B cell (primary cell): ENCODE measurements around the gene GATA6. TPM values are rescaled to one million over a fixed set of nuclear protein-coding genes. Genes with fewer than 3 reads are reported as not detected.
"Not testable (repeated sequence)": the region's sequence is repeated elsewhere in the genome, so short reads cannot be mapped to it uniquely, and the experiment has no call there.

Experiments
- ATAC-seq: fragments of 200-7000 bp; cut with Tn5 transposase; one replicate; pipeline ENCODE4 v1.10.0; 2021; ENCODE audit warnings: low read depth, mild to moderate bottlenecking, moderate number of reproducible peaks, moderate library complexity
- CTCF ChIA-PET: fragments of 350-600 bp; sonication (Branson Sonifier 250); formaldehyde crosslinking; loops from one replicate; lab custom pipeline; 2021; ENCODE audit warnings: antibody characterized with exemption, inconsistent platforms; lab: Charles Lee
- POLR2A ChIA-PET: fragments of 350-600 bp; sonication (Branson Sonifier 250); formaldehyde crosslinking; loops from one replicate; lab custom pipeline; 2021; ENCODE audit warnings: antibody characterized with exemption; lab: Charles Lee
- DNase-seq: peaks from one replicate; pipeline ENCODE4 v3.0.0; 2013
- H2AFZ ChIP-seq: 2 replicates; pipeline ENCODE4 v1.6.1; 2012; ENCODE audit warnings: mild to moderate bottlenecking, low read depth, low read length; ENCODE audit not compliant: insufficient read depth, poor library complexity, severe bottlenecking
- H3K27ac ChIP-seq, 2 donors: 1 replicate in 1 of 2; 2 replicates in 1 of 2; pipeline ENCODE4 v1.5.1; 2012 to 2013; ENCODE audit warnings: low read length in 2 of 2, mild to moderate bottlenecking in 2 of 2, moderate library complexity in 1 of 2
- H3K27me3 ChIP-seq, 4 experiments: fragments of 200-600 bp in 1 of 4; sonication (generic) in 1 of 4; replicated peaks in 1 of 4; 1 replicate in 2 of 4; 2 replicates in 2 of 4; pipeline versions ENCODE4 v1.6.1 to v1.7.0; 2013 to 2016; ENCODE audit warnings: low read length in 3 of 4, mild to moderate bottlenecking in 2 of 4, mixed read lengths in 1 of 4, moderate library complexity in 1 of 4; ENCODE audit not compliant: insufficient read depth in 4 of 4, control insufficient read depth in 3 of 4; ENCODE audit errors: control extremely low read depth in 1 of 4
- H3K36me3 ChIP-seq, 2 experiments: replicated peaks in 1 of 2; 1 replicate in 1 of 2; 2 replicates in 1 of 2; pipeline versions ENCODE4 v1.6.1 to v1.7.1; 2013; ENCODE audit warnings: low read length in 1 of 2; ENCODE audit not compliant: insufficient read depth in 2 of 2, control insufficient read depth in 1 of 2; ENCODE audit errors: control extremely low read depth in 1 of 2, extremely low read depth in 1 of 2
- H3K4me1 ChIP-seq, 2 donors: fragments of 200-600 bp in 1 of 2; sonication (generic) in 1 of 2; 1 replicate in 1 of 2; 2 replicates in 1 of 2; pipeline versions ENCODE4 v1.5.1 to v1.6.1; 2013 to 2017; ENCODE audit warnings: low read length in 2 of 2; ENCODE audit not compliant: control insufficient read depth in 2 of 2, insufficient read depth in 2 of 2
- H3K4me2 ChIP-seq: replicated peaks from 2 replicates; pipeline ENCODE3; 2012; ENCODE audit warnings: mild to moderate bottlenecking, low read depth, low read length; ENCODE audit not compliant: poor library complexity, severe bottlenecking
- H3K4me3 ChIP-seq, 5 experiments: fragments of 200-600 bp in 1 of 5; sonication (generic) in 1 of 5; 1 replicate in 3 of 5; 2 replicates in 2 of 5; pipeline versions ENCODE4 v1.5.1 to v1.7.0; 2011 to 2016; ENCODE audit warnings: low read length in 4 of 5, mild to moderate bottlenecking in 4 of 5, low read depth in 2 of 5, control low read depth in 1 of 5, moderate library complexity in 1 of 5; ENCODE audit not compliant: insufficient read depth in 1 of 5; ENCODE audit errors: control extremely low read depth in 1 of 5, extremely low read depth in 1 of 5
- H3K79me2 ChIP-seq: fragments of 200-600 bp; sonication (generic); one replicate; pipeline ENCODE4 v1.6.0; 2016; ENCODE audit warnings: low read length; ENCODE audit not compliant: control insufficient read depth, insufficient read depth
- H3K9ac ChIP-seq: fragments of 200-600 bp; sonication (generic); 2 replicates; pipeline ENCODE4 v1.6.1; 2017; ENCODE audit warnings: mild to moderate bottlenecking, low read length, moderate library complexity
- H3K9me3 ChIP-seq, 3 donors: one replicate each; pipeline versions ENCODE4 v1.6.1 to v1.7.1; 2013; ENCODE audit warnings: low read length in 2 of 3; ENCODE audit not compliant: control insufficient read depth in 2 of 3, insufficient read depth in 1 of 3; ENCODE audit errors: control extremely low read depth in 1 of 3
- H4K20me1 ChIP-seq: 2 replicates; pipeline ENCODE4 v1.6.0; 2012; ENCODE audit warnings: mild to moderate bottlenecking, low read length; ENCODE audit not compliant: insufficient read depth, control insufficient read depth, poor library complexity, severe bottlenecking
- H3K27ac Mint-ChIP-seq: one replicate; pipeline ENCODE4 v1.8.0; 2021; ENCODE audit warnings: mixed read lengths
- H3K27me3 Mint-ChIP-seq: one replicate; pipeline ENCODE4 v1.8.0; 2021; ENCODE audit warnings: mixed read lengths
- H3K4me1 Mint-ChIP-seq: one replicate; pipeline ENCODE4 v1.8.0; 2021; ENCODE audit warnings: mixed read lengths
- H3K4me3 Mint-ChIP-seq: one replicate; pipeline ENCODE4 v1.8.0; 2021; ENCODE audit warnings: mixed read lengths
- H3K9me3 Mint-ChIP-seq: one replicate; pipeline ENCODE4 v1.8.0; 2022; ENCODE audit warnings: mixed read lengths; ENCODE audit not compliant: insufficient read depth
- CTCF ChIP-seq: fragments of 200-600 bp; IDR thresholded peaks from one replicate; pipeline ENCODE4 v1.8.0; 2022; ENCODE audit warnings: antibody characterized with exemption, mild to moderate bottlenecking
- EZH2 ChIP-seq: IDR thresholded peaks from 2 replicates; pipeline ENCODE4 v1.6.1; 2012; ENCODE audit warnings: borderline replicate concordance, low read depth, mild to moderate bottlenecking, moderate library complexity, low read length; ENCODE audit not compliant: insufficient read depth, poor library complexity, severe bottlenecking
- WGBS: methylation state at CpG from one replicate; pipeline ENCODE4 v1.1.5; 2013; ENCODE audit warnings: missing lambda C conversion rate; ENCODE audit not compliant: insufficient coverage; 5-methylcytosine and 5-hydroxymethylcytosine counted together
- intact Hi-C: fragments of 100-400 bp; cut with micrococcal nuclease; formaldehyde crosslinking; loops from one replicate; pipeline ENCODE4 v1.10.0; 2022
- polyA plus RNA-seq: library from polyadenylated mRNA; depleted of rRNA; stranded (reverse); fragments of >200 nt; gene quantifications from 2 replicates; pipeline ENCODE4 v1.2.3, GENCODE V29; 2012
- total RNA-seq, 2 donors: library from RNA; stranded (reverse); fragments of 120-200 nt in 1 of 2; gene quantifications; 1 replicate in 1 of 2; 2 replicates in 1 of 2; pipeline versions ENCODE4 v1.2.3 to v1.2.4, GENCODE V29; 2013 to 2022

GATA6 gene
- total and polyA plus RNA-seq, 2 donors (not counting 1 experiment from before 2014, with no cell fraction given): not detected

- ATAC-seq: no peak
- peaks cover 18% of the 10 kb centered on the region for H3K27me3 Mint-ChIP-seq
- no peak for TF ChIP-seq CTCF
- TF ChIP-seq EZH2: no peak
Observed at GRCh38 chr18:22182884-22183697, 13.7 kb downstream of the GATA6 start.

GRCh38 chr18:22183698-22184170 is 14.3 kb downstream of the GATA6 start:
- H4K20me1 ChIP-seq: no peaks in the 10 kb centered on the region
- Mint-ChIP-seq H3K27ac (no peak overlapping the region), H3K27me3 (peaks cover 15% of the 10 kb centered on the region), H3K4me3 (no peak overlapping the region), H3K4me1 (no peaks in the 10 kb centered on the region), H3K9me3 (no peaks in the 10 kb centered on the region)
- no peaks in the 10 kb centered on the region for H3K79me2 ChIP-seq
- no peak overlapping the region for H2AFZ ChIP-seq
- no peak overlapping the region for H3K4me2 ChIP-seq
- DNase-seq: no peak
- ATAC-seq: no peak
- H3K4me1 ChIP-seq: no peaks in the 10 kb centered on the region
- peaks cover 0 to 4% (median 2%) of the 10 kb centered on the region in 4 experiments for H3K27me3 ChIP-seq
- H3K9me3 ChIP-seq: no peaks in the 10 kb centered on the region
- H3K4me3 ChIP-seq: no peak overlapping the region
- TF ChIP-seq EZH2: no peak
- TF ChIP-seq CTCF: no peak
- no CpG with 5 or more reads among the region's 3 CpGs for WGBS
- ChIA-PET POLR2A (no interaction called here), CTCF (no interaction called here)
- H3K27ac ChIP-seq: no peak overlapping the region
- no peaks in the 10 kb centered on the region for H3K36me3 ChIP-seq
- intact Hi-C loops: no loop called here
- H3K9ac ChIP-seq: no peak overlapping the region

More at GRCh38 chr18:22182884-22183697, 13.7 kb downstream of the GATA6 start:
- Histone ChIP-seq H4K20me1 (no peaks in the 10 kb centered on the region), H3K27ac (no peak overlapping the region), H3K9me3 (no peaks in the 10 kb centered on the region), H3K4me1 (no peaks in the 10 kb centered on the region), H3K4me2 (no peak overlapping the region), H3K4me3 (no peak overlapping the region), H3K36me3 (no peaks in the 10 kb centered on the region), H2AFZ (no peak overlapping the region), H3K27me3 (peaks cover 0 to 4% (median 2%) of the 10 kb centered on the region in 4 experiments), H3K79me2 (no peaks in the 10 kb centered on the region), H3K9ac (no peak overlapping the region)
- ChIA-PET CTCF (no interaction called here), POLR2A (no interaction called here)
- no peak for DNase-seq
- Mint-ChIP-seq H3K9me3 (no peaks in the 10 kb centered on the region), H3K4me3 (no peak overlapping the region), H3K4me1 (no peaks in the 10 kb centered on the region), H3K27ac (no peak overlapping the region)
- 93% methylated on average over 2 of the region's 4 CpGs for WGBS
- intact Hi-C loops: no loop called here

- H3K4me3 Mint-ChIP-seq, H3K79me2 ChIP-seq, H3K27ac ChIP-seq, H3K4me3 ChIP-seq, H3K27me3 ChIP-seq, H2AFZ ChIP-seq, H3K36me3 ChIP-seq, H3K9me3 ChIP-seq, H3K27ac Mint-ChIP-seq, H3K9me3 Mint-ChIP-seq, H3K4me1 Mint-ChIP-seq, H4K20me1 ChIP-seq, H3K4me2 ChIP-seq, ATAC-seq, H3K9ac ChIP-seq, POLR2A ChIA-PET, intact Hi-C loops, H3K4me1 ChIP-seq, DNase-seq: not testable (repeated sequence)
- 94% methylated on average over 4 of the region's 8 CpGs for WGBS
- CTCF ChIA-PET: interaction anchor here (0.6 kb wide), 1 partner anchor 85 kb away, joined by 3 read pairs; no protein-coding TSS in a partner anchor
- peaks cover 15% of the 10 kb centered on the region for H3K27me3 Mint-ChIP-seq
Observed at GRCh38 chr18:22184573-22184972, 15.2 kb downstream of the GATA6 start.
